ENCODE data around the gene RPS6KA2.

Gene RPS6KA2

DNA sequence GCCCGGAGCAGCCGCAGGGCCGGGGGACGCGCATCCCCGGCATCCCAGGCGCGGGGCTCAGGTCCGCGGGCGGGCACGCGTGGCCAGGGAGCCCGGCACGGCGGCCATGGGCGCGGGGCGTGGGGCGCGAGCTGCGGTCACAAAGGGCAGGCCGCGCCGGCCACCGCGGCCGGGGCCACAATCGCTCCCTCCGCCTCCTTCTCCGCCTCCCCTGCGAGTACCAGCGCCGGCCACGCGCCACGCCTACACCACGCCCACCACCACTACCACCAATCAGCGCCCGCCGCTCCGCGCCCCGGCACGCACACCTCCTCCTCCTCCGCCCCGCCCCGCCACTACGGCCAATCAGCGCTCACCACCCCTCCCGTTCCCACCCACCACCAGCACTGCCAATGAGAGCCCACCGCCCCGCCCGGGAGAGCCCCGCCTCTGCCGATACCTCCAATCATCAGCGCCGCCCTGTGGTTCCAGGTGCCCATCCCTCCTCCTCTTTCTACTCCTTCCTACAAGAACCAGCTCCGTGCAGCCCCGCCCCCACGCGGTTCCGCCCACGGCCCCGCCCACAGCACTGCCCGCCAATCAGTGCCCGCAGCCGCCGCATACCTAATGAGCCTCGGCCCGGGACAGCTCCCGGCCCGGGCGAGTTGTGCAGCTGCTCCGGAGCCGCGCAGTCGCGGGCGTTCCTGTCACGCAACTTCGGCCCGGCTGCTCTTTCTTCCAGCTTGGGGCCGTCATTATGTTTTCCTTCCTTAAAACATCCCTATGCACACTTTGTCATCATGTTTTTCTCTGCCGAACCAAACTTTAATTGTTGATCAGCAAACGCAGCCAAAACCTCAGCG is at the start of gene RPS6KA2:
RPS6KA2 (minus strand) TSS at position 219 of the 842 bp plus-strand sequence. CDS start 232 bp downstream, outside the sequence.
- TF ChIP-seq, protein P1, sequence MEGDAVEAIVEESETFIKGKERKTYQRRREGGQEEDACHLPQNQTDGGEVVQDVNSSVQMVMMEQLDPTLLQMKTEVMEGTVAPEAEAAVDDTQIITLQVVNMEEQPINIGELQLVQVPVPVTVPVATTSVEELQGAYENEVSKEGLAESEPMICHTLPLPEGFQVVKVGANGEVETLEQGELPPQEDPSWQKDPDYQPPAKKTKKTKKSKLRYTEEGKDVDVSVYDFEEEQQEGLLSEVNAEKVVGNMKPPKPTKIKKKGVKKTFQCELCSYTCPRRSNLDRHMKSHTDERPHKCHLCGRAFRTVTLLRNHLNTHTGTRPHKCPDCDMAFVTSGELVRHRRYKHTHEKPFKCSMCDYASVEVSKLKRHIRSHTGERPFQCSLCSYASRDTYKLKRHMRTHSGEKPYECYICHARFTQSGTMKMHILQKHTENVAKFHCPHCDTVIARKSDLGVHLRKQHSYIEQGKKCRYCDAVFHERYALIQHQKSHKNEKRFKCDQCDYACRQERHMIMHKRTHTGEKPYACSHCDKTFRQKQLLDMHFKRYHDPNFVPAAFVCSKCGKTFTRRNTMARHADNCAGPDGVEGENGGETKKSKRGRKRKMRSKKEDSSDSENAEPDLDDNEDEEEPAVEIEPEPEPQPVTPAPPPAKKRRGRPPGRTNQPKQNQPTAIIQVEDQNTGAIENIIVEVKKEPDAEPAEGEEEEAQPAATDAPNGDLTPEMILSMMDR (IDR thresholded peaks at IDR 0.05): no peak
- H3K27ac ChIP-seq: peak within 1 kb of the TSS; percentile 57

DNA sequence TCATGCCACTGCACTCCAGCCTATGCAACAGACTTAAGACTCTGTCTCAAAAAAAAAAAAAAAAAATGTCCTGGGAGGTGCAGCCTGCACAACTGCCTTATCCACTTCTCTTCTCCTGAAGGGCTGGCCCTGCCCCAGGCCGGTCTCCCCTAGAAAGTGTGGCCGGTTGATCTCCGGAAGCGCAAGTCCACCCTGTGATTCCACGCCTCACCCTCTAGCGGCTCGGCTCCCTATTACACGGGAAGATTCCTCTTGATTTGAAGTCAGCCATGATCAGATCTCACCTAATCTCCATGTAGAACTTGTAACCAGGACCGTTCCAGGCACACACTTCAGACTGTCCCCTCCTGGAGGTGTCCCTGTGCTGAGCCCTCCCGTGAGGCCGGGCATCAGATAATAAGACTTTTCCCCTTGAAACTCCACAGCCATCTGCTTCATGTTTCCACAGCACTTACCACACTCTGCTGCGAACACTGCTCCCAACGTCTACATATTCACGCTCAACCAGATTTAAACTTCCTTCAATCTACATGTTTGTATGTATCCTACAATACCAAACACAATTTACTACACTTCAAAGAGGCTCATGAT is 49.3 kb upstream of the RPS6KA2 start:
- no peak overlapping the region for H3K27ac ChIP-seq
- TF ChIP-seq ZFX (IDR thresholded peaks at IDR 0.05; ENCODE audit: borderline replicate concordance): no peak
- TF ChIP-seq, protein P1 (IDR thresholded peaks at IDR 0.05): no peak

DNA sequence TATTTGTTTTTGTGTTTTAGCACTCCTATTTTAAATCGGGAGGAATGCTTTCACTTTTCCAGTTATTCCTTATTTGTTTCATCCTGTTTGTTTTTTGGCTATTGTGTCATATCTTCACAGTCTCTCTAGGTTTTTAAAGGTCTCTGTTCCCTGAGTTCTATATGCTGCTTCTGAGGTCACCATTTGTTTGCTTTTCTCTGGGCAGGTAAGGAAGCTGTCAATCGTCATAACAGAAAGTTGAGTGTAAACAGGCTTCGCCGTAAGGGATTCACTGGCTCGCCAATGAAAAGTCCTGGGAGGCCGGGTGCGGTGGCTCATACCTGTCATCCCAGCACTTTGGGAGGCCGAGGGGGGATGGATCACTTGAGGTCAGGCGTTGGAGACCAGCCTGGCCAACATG is 48.7 kb upstream of the RPS6KA2 start:
- H3K27ac ChIP-seq: no peak overlapping the region
- TF ChIP-seq, protein P1 (IDR thresholded peaks at IDR 0.05): no peak
- no peak for TF ChIP-seq ZFX (IDR thresholded peaks at IDR 0.05; ENCODE audit: borderline replicate concordance)

DNA sequence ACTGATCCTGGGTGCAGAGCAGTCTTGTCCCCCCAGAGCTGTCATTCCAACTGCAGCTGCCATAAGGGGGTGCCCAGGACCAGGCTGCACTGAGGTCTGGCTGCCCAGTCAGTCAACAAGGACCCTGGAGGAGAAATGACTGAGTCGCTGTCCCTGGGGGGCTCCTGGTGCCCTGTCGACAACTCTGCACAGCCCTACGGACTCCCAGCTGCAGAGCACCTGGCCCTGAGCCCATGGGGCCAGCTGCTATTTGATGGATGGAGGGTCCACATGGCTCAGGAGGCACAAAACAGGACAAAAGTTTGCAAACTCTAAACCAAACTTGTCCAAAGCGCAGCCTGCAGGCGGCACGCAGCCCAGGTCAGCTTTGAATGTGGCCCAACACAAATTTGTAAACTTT is 46.3 kb upstream of the RPS6KA2 start:
- no peak overlapping the region for H3K27ac ChIP-seq
- TF ChIP-seq, protein P1 (IDR thresholded peaks at IDR 0.05): no peak
- no peak for TF ChIP-seq ZFX (IDR thresholded peaks at IDR 0.05; ENCODE audit: borderline replicate concordance)

DNA sequence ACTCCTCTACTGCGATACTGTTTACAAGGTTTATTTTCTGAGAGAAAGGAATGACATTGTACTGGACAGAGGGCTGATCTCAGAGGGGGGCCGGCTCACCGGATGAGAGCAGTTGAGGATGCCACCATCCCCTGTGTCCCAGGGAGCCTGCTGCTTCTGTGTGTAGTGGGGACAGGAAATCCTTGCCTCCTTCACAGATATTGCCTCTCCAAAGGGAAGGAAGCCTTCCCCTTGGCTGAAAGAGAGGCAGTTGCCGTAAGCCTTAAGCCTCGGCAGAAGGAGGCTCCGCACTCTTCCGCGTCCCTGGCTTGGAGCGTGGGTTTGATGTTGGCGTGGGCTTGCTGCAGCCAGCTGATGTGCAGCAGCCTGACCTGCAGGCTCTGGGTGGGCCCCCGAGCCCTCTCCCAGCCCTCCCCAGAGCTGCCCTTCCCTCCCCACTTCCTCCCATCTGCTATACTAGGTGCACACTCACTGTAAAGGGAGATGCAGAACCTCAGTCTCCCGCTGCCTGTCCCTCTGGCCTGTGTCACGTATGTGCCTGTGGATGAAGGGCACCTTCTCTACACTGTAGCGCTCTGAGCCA is 45.7 kb upstream of the RPS6KA2 start:
- H3K27ac ChIP-seq: no peak overlapping the region
- no peak for TF ChIP-seq ZFX (IDR thresholded peaks at IDR 0.05; ENCODE audit: borderline replicate concordance)
- TF ChIP-seq, protein P1 (IDR thresholded peaks at IDR 0.05): no peak

DNA sequence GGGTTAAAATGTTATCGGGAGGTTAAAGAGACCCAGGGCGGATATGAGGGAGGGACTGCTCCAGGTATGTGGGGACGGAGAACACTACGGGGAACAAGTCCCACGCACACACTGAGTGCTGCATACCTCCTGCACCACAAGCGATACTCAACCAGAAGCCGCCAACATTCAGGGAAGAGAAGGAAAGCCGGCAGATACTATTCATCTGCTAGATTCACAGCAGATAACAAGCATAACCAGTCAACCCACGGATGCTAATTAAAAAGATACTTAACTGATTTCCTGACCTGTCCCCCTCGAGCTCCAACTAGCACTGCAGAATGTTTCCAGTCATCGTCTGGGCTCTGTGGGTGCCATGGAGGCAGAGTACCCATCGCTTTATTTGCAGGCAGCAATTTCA is 45.1 kb upstream of the RPS6KA2 start:
- no peak for TF ChIP-seq ZFX (IDR thresholded peaks at IDR 0.05; ENCODE audit: borderline replicate concordance)
- TF ChIP-seq, protein P1 (IDR thresholded peaks at IDR 0.05): no peak
- no peak overlapping the region for H3K27ac ChIP-seq

Measured in 22Rv1 (cell line).